Measurements from ENCODE around the gene COL21A1.

COL21A1 gene

DNA sequence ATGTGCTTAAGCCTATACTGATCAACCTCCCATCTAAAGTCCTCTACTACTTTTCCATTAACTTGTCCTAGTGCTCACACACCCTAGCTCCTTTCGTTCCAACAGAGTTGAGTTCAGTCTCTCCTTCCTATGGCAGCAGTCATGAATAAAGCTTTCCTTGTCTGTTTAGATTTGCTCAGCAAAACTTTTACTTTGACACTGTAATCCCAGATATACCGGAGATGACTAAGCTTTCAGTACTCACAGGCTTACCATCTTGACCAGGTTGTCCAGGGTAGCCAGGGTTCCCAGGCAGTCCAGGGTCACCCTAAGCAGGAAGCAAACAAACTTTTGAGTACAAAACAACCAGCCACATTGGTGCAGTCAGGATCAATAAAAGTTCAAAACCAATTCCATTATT, 90.7 kb downstream of the COL21A1 start:
- TF ChIP-seq, protein P1, sequence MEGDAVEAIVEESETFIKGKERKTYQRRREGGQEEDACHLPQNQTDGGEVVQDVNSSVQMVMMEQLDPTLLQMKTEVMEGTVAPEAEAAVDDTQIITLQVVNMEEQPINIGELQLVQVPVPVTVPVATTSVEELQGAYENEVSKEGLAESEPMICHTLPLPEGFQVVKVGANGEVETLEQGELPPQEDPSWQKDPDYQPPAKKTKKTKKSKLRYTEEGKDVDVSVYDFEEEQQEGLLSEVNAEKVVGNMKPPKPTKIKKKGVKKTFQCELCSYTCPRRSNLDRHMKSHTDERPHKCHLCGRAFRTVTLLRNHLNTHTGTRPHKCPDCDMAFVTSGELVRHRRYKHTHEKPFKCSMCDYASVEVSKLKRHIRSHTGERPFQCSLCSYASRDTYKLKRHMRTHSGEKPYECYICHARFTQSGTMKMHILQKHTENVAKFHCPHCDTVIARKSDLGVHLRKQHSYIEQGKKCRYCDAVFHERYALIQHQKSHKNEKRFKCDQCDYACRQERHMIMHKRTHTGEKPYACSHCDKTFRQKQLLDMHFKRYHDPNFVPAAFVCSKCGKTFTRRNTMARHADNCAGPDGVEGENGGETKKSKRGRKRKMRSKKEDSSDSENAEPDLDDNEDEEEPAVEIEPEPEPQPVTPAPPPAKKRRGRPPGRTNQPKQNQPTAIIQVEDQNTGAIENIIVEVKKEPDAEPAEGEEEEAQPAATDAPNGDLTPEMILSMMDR (IDR thresholded peaks at IDR 0.05; ENCODE audit: insufficient read depth, low read depth, low read length, missing control alignments) = no peak
- no peak for DNase-seq (ENCODE audit: low read depth)
- H3K4me3 ChIP-seq (ENCODE audit: low read depth, low read length) = no peak overlapping the region

DNA sequence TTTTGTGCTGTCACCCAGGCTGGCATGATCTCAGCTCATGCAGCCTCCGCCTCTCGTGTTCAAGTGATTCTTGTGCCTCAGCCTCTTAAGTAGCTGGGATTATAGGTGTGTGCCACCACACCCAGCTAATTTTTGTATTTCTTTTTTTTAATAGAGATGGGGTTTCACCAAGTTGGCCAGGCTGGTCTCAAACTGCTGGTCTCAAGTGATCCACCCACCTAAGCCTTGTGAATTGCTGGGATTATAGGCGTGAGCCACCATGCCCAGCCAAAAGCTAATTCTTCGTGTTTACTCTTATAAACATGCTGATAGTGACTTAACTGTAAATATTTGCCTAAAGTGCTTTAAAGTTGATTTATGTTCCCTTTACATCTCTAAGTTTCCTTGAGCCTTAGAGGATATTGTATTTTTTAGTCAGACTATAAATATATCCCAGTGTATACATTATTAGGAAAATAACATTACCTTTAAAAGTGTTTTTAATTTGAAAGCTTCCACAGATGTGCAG, 91.7 kb downstream of the COL21A1 start:
- TF ChIP-seq, protein P1 (IDR thresholded peaks at IDR 0.05; ENCODE audit: insufficient read depth, low read depth, low read length, missing control alignments) = no peak
- no peak overlapping the region for H3K4me3 ChIP-seq (ENCODE audit: low read depth, low read length)
- DNase-seq (ENCODE audit: low read depth) = no peak

GRCh38 chr6:56154076-56154475, 93.3 kb downstream of the COL21A1 start:
- no peak for DNase-seq (ENCODE audit: low read depth)
- TF ChIP-seq, protein P1 (IDR thresholded peaks at IDR 0.05; ENCODE audit: insufficient read depth, low read depth, low read length, missing control alignments) = no peak
- no peak overlapping the region for H3K4me3 ChIP-seq (ENCODE audit: low read depth, low read length)

- DNase-seq (ENCODE audit: low read depth) = no peak
- TF ChIP-seq, protein P1 (IDR thresholded peaks at IDR 0.05; ENCODE audit: insufficient read depth, low read depth, low read length, missing control alignments) = no peak
- H3K4me3 ChIP-seq (ENCODE audit: low read depth, low read length) = no peak overlapping the region
Measured at GRCh38 chr6:56152611-56153010, 94.8 kb downstream of the COL21A1 start.

- TF ChIP-seq, protein P1 (IDR thresholded peaks at IDR 0.05; ENCODE audit: insufficient read depth, low read depth, low read length, missing control alignments) = no peak
- no peak overlapping the region for H3K4me3 ChIP-seq (ENCODE audit: low read depth, low read length)
- DNase-seq (ENCODE audit: low read depth) = no peak
Measured at GRCh38 chr6:56151609-56152224, 95.7 kb downstream of the COL21A1 start.

DNA sequence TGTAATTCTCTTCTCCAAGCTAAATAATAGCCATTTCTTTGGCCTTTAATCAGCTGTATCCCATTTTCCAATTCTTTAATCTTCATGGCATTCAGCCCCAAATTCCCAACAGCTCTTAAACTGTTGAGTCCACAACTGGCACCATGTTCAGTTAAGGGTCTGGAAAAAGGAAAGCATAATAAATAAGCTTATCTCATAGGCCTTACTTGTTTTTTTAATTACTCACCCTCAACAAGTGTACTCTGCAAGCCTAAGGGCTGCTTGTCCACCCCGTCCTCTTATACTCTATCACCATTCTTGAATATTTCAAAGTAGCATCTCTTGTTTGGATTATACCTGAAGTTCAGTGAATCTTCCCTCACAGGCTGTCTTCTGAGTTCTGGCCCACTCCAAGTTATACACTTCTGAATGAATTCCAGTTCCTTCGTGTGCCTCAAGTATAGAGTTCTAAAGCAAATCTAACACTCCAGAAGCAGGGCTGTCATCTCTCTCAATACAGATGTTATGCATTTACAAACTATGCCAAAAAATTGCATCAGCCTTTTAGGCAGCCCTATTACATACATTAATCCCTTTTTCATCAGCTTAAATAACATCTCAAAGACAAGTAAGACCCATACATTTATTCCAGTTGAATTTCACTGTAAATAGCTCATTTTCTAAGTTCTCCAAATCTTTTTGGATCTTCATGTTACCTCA, 98.7 kb downstream of the COL21A1 start:
- no peak overlapping the region for H3K4me3 ChIP-seq (ENCODE audit: low read depth, low read length)
- TF ChIP-seq, protein P1 (IDR thresholded peaks at IDR 0.05; ENCODE audit: insufficient read depth, low read depth, low read length, missing control alignments) = no peak
- no peak for DNase-seq (ENCODE audit: low read depth)

All from GM12865 (cell line).